C4-2B (cell line): ENCODE results near the gene SMR3B.

Experiments
- ZFX ChIP-seq: fragments of 450-650 bp; IDR thresholded peaks from 2 replicates; pipeline ENCODE4 v1.6.1; 2017
- TF ChIP-seq, protein P1 (sequence below): fragments of 450-650 bp; conservative IDR thresholded peaks from 2 replicates; pipeline ENCODE4 v1.5.1; 2017; ENCODE audit warnings: mild to moderate bottlenecking

GRCh38 chr4:70425306-70425705 is 42.4 kb downstream of the SMR3B start:
- TF ChIP-seq, protein P1, sequence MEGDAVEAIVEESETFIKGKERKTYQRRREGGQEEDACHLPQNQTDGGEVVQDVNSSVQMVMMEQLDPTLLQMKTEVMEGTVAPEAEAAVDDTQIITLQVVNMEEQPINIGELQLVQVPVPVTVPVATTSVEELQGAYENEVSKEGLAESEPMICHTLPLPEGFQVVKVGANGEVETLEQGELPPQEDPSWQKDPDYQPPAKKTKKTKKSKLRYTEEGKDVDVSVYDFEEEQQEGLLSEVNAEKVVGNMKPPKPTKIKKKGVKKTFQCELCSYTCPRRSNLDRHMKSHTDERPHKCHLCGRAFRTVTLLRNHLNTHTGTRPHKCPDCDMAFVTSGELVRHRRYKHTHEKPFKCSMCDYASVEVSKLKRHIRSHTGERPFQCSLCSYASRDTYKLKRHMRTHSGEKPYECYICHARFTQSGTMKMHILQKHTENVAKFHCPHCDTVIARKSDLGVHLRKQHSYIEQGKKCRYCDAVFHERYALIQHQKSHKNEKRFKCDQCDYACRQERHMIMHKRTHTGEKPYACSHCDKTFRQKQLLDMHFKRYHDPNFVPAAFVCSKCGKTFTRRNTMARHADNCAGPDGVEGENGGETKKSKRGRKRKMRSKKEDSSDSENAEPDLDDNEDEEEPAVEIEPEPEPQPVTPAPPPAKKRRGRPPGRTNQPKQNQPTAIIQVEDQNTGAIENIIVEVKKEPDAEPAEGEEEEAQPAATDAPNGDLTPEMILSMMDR, result no peak
- TF ChIP-seq ZFX, result no peak
